IMR-90 (cell line): ENCODE data around the gene MRPL51.

Experiments
- CEBPB ChIP-seq: IDR thresholded peaks from 2 replicates; pipeline ENCODE4 v1.6.1; 2012; ENCODE audit warnings: low read depth, low read length, improper control_type of control experiment
- CTCF ChIP-seq: conservative IDR thresholded peaks from 2 replicates; pipeline ENCODE4 v1.5.1; 2012; ENCODE audit warnings: mild to moderate bottlenecking, low read depth, low read length, improper control_type of control experiment
- MXI1 ChIP-seq: IDR thresholded peaks from 2 replicates; pipeline ENCODE4 v1.6.1; 2012; ENCODE audit warnings: low read depth, mild to moderate bottlenecking, low read length, moderate library complexity, borderline replicate concordance
- TF ChIP-seq, protein P1 (sequence below): fragments of 150-350 bp; IDR thresholded peaks from 2 replicates; pipeline ENCODE4 v1.6.1; 2016; ENCODE audit warnings: low read depth, mild to moderate bottlenecking, low read length, moderate library complexity, borderline replicate concordance

GRCh38 chr12:6536894-6537579 lies 44.0 kb upstream of the MRPL51 start:
- TF ChIP-seq MXI1: no peak
- TF ChIP-seq CTCF: no peak
- TF ChIP-seq, protein P1, sequence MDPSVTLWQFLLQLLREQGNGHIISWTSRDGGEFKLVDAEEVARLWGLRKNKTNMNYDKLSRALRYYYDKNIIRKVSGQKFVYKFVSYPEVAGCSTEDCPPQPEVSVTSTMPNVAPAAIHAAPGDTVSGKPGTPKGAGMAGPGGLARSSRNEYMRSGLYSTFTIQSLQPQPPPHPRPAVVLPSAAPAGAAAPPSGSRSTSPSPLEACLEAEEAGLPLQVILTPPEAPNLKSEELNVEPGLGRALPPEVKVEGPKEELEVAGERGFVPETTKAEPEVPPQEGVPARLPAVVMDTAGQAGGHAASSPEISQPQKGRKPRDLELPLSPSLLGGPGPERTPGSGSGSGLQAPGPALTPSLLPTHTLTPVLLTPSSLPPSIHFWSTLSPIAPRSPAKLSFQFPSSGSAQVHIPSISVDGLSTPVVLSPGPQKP: no peak
- no peak for TF ChIP-seq CEBPB
